Ammon's horn (tissue), 1 donor: ENCODE measurements around the gene LILRA2.
"Not testable (repeated sequence)": the region's sequence is repeated elsewhere in the genome, so short reads cannot be mapped to it uniquely, and the experiment has no call there.

Experiments used
- DNase-seq: peaks from one replicate; pipeline ENCODE4 v3.0.0-alpha.2; 2016; ENCODE audit warnings: low spot score

LILRA2 gene

GRCh38 chr19:54571715-54572615, 1.6 kb upstream of the LILRA2 start:
- DNase-seq: not testable (repeated sequence)

GRCh38 chr19:54572696-54573311, 786 bp upstream of the LILRA2 start:
- DNase-seq: peak; percentile 54

GRCh38 chr19:54574051-54574450, 461 bp downstream of the LILRA2 start:
- no peak for DNase-seq

DNA sequence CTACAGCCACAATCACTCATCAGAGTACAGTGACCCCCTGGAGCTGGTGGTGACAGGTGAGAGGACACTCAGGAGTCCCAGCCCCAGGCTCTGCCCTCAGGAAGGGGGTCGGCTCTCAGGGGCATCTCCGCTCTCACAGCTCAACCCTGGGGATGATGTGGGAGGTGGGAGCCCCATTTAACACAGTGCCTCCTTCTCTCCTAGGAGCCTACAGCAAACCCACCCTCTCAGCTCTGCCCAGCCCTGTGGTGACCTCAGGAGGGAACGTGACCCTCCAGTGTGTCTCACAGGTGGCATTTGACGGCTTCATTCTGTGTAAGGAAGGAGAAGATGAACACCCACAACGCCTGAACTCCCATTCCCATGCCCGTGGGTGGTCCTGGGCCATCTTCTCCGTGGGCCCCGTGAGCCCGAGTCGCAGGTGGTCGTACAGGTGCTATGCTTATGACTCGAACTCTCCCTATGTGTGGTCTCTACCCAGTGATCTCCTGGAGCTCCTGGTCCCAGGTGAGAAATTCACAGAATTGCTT, 1.0 kb downstream of the LILRA2 start:
- no peak for DNase-seq

GRCh38 chr19:54575205-54575604, 1.6 kb downstream of the LILRA2 start:
- DNase-seq: not testable (repeated sequence)

DNA sequence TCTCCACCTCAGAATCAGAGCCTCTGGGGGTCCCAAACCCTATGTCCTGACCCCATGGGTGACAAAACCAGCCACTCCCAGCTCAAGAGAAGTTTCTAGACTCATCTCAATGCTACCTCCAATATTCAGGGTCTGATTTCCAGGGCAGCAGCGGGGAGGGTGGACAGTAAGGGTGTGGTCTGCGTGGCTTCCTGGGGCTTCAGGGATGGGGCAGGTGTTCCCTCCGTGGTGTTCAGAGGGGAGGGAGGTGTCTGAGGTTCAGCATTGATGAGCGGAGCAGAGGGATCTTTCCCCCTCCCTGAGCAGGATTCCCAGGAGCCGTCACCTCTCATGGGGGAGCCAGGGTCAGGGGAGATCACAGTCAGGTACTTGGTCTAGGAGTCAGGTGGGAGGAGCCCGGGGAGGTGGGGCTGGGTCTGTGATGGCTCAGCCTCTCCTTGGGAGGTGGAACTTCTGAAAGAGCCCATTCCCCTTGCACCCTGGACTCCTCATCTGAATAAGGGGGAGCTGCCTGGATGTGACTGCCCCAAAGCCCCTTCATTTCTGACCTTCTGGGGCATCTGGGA, 2.9 kb downstream of the LILRA2 start:
- DNase-seq: no peak

DNA sequence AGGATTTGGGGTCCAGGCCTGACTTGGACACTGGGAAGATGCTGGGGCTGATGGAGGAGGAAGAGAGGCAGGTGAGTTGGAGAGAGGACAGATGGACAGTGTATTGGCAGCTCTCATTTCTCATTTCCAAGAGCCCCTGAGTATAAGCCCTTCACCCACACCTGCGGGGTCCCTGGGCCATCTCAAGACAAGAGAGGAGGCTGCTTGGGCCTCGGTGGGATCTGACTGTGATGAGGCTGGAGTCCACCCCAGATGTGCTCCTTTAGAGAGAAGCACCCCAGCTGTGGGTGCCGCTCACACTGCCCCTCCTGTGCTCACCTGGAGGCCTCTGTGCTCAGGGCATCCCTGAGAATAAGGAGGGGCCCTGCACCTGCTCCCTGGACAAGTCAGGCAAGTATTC, 3.7 kb downstream of the LILRA2 start:
- no peak for DNase-seq

- not testable (repeated sequence) for DNase-seq
Measured at GRCh38 chr19:54578268-54578667, 4.7 kb downstream of the LILRA2 start.

GRCh38 chr19:54586397-54586796, 12.8 kb downstream of the LILRA2 start:
- DNase-seq: no peak

DNA sequence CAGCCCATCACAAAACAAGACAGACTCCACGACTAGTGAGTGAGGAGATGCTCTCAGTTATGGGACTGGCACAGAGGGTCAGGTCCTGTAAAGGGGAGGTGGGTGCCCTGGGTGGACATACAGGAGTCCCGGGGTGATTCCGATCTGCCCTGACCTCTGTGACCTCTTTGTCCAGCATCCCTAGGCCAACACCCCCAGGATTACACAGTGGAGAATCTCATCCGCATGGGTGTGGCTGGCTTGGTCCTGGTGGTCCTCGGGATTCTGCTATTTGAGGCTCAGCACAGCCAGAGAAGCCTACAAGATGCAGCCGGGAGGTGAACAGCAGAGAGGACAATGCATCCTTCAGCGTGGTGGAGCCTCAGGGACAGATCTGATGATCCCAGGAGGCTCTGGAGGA, 13.4 kb downstream of the LILRA2 start:
- DNase-seq: no peak

- DNase-seq: not testable (repeated sequence)
Measured at GRCh38 chr19:54593445-54593844, 19.9 kb downstream of the LILRA2 start, which contains the start of gene LILRA1. TSS of gene LILRA1 (plus strand) at chr19:54593632. CDS start at chr19:54594245, 613 bp downstream.

- DNase-seq: peak; percentile 41
Measured at GRCh38 chr19:54593931-54594626, 20.5 kb downstream of the LILRA2 start.

- no peak for DNase-seq
Measured at GRCh38 chr19:54594737-54595136, 21.1 kb downstream of the LILRA2 start.

- DNase-seq: not testable (repeated sequence)
Measured at GRCh38 chr19:54595680-54596436, 22.3 kb downstream of the LILRA2 start.

DNA sequence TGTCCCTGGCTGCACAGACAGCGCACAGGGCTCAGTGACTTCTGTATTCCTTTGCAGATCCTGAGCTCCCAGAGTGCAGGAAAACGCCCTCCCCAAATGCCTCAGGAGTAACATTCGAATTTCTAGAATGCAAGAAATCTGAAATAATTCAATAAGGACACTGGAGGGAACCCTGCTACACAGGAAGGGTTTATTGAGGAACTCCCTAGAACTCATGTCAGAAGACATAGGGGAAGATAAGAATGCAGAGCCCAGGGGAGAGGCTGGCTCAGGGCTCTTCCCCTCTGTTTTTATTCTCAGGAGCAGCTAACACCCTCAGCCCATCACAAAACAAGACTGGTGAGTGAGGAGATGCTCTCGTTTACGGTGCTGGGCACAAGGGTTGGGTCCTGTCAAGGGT, 26.6 kb downstream of the LILRA2 start:
- DNase-seq: no peak

GRCh38 chr19:54606230-54606629, 32.6 kb downstream of the LILRA2 start:
- DNase-seq: peak; percentile 6

GRCh38 chr19:54606891-54607784, 33.5 kb downstream of the LILRA2 start:
- peak; percentile 14 for DNase-seq

DNA sequence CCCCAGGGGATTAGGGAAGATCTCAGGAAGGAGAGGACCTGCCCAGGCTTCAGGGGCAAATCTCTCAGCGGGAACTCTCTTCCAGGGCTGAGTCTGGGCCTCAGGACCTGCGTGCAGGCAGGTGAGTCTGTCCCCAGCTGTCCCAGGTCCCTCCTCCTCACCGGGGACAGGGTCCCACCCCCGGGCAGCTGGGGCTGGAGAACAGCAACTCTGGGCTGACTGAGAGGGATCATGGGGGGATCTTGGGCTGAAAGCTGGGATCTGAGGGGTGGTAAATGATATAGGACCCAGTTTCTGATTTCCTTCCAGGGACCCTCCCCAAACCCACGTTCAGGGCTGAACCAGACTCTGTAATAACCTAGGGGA, 34.2 kb downstream of the LILRA2 start:
- DNase-seq: no peak

GRCh38 chr19:54608205-54608604, 34.6 kb downstream of the LILRA2 start:
- DNase-seq: no peak

- DNase-seq: no peak
Measured at GRCh38 chr19:54608792-54609191, 35.2 kb downstream of the LILRA2 start.
